HL-60 (cell line): Measurements from ENCODE around the gene DDRGK1.

Experiments used
- CTCF ChIP-seq: IDR thresholded peaks from one replicate; pipeline ENCODE4 v1.5.1; 2011; ENCODE audit warnings: low read length, control low read depth, inconsistent platforms; ENCODE audit not compliant: insufficient read depth
- REST ChIP-seq: IDR thresholded peaks from 2 replicates; pipeline ENCODE4 v1.6.1; 2012; ENCODE audit warnings: low read depth; ENCODE audit not compliant: insufficient replicate concordance

GRCh38 chr20:3172933-3173609 lies 31.4 kb downstream of the DDRGK1 start, which contains the start of gene LZTS3:
- TF ChIP-seq CTCF (no peak), REST (no peak)
